Upper lobe of left lung (tissue), 6 donors: Measurements from ENCODE around the gene USH1G. TPM values are rescaled to one million over a fixed set of nuclear protein-coding genes. Genes with fewer than 3 reads are reported as not detected.

Experiments
- ATAC-seq, 2 donors: fragments of 200-7000 bp; cut with Tn5 transposase; one replicate each; pipeline ENCODE4 v1.9.1; 2022; ENCODE audit warnings: mild to moderate bottlenecking in 2 of 2, moderate library complexity in 2 of 2; ENCODE audit not compliant: low FRiP score in 2 of 2
- DNase-seq, 2 donors: peaks; one replicate each; pipeline ENCODE4 v3.0.0-alpha.2; 2019 to 2020
- H3K27ac ChIP-seq, 4 donors: fragments of 200-600 bp; sonication (generic); one replicate each; pipeline ENCODE4 v1.5.1; 2016 to 2019
- H3K27me3 ChIP-seq, 4 donors: fragments of 200-600 bp; sonication (generic); one replicate each; pipeline ENCODE4 v1.5.1; 2017 to 2019
- H3K36me3 ChIP-seq, 4 donors: fragments of 200-600 bp; sonication (generic); one replicate each; pipeline ENCODE4 v1.5.1; 2016 to 2019
- H3K4me1 ChIP-seq, 4 donors: fragments of 200-600 bp; sonication (generic); one replicate each; pipeline ENCODE4 v1.5.1; 2018 to 2019
- H3K4me3 ChIP-seq, 4 donors: fragments of 200-600 bp; sonication (generic); one replicate each; pipeline ENCODE4 v1.5.1; 2017 to 2019; ENCODE audit warnings: mild to moderate bottlenecking in 2 of 4, moderate library complexity in 1 of 4
- H3K9me3 ChIP-seq, 4 donors: fragments of 200-600 bp; sonication (generic); one replicate each; pipeline ENCODE4 v1.5.1; 2018 to 2019
- CTCF ChIP-seq, 6 experiments: fragments of 450-650 bp in 4 of 6; fragments of 200-600 bp in 2 of 6; sonication (generic) in 2 of 6; IDR thresholded peaks; one replicate each; pipeline ENCODE4 v1.5.1; 2016 to 2019; ENCODE audit warnings: antibody characterized with exemption in 6 of 6
- EP300 ChIP-seq, 4 donors: sonication (generic); formaldehyde crosslinking; IDR thresholded peaks; one replicate each; pipeline ENCODE4 v1.5.1; 2017; ENCODE audit warnings: antibody characterized with exemption in 4 of 4, control low read depth in 2 of 4
- POLR2A ChIP-seq, 4 donors: fragments of 450-650 bp; IDR thresholded peaks; one replicate each; pipeline ENCODE4 v1.5.1; 2016 to 2017; ENCODE audit warnings: antibody characterized with exemption in 4 of 4, mild to moderate bottlenecking in 2 of 4
- POLR2AphosphoS5 ChIP-seq, 2 donors: sonication (generic); formaldehyde crosslinking; IDR thresholded peaks; one replicate each; pipeline ENCODE4 v1.5.1; 2017; ENCODE audit warnings: antibody characterized with exemption in 2 of 2
- WGBS, 2 donors: methylation state at CpG; one replicate each; pipeline ENCODE4 v1.1.5; 2017 to 2018; 5-methylcytosine and 5-hydroxymethylcytosine counted together
- total RNA-seq, 6 donors: library from RNA; depleted of rRNA in 4 of 6; stranded (reverse); fragments of >200 nt in 4 of 6; gene quantifications; one replicate each; pipeline versions ENCODE4 v1.1.0 to v1.2.1, GENCODE V29; 2016 to 2021
- donor health status: DM: no; HTN: no; CAD: no; lungs with moderate emphysema.
- donor health status: DM: no; HTN: yes; CAD: no; lungs with severe emphysema.

Gene USH1G
- total RNA-seq, 6 donors from 2014 or later: 0.13 TPM; not detected in 5

GRCh38 chr17:74904687-74905409 is 18.2 kb downstream of the USH1G start:
- Histone ChIP-seq H3K36me3 (no peaks in the 10 kb centered on the region), H3K27me3 (no peaks in the 10 kb centered on the region), H3K4me1 (no peaks in the 10 kb centered on the region), H3K9me3 (no peaks in the 10 kb centered on the region), H3K4me3 (no peak overlapping the region), H3K27ac (no peak overlapping the region)
- TF ChIP-seq POLR2AphosphoS5 (IDR thresholded peaks at IDR 0.05) (no peak), POLR2A (IDR thresholded peaks at IDR 0.05) (no peak), CTCF (IDR thresholded peaks at IDR 0.05) (no peak), EP300 (IDR thresholded peaks at IDR 0.05) (no peak)
- DNase-seq (no peak), ATAC-seq (no peak)
- WGBS, 2 donors: 80 to 88% methylated on average over 6 to 7 of the region's 7 CpGs

GRCh38 chr17:74903671-74904070 is 19.4 kb downstream of the USH1G start:
- 74 to 79% methylated on average over 4 to 6 of the region's 6 CpGs for WGBS, 2 donors
- ATAC-seq: no peak

GRCh38 chr17:74903034-74903433 is 20.0 kb downstream of the USH1G start:
- H3K9me3 ChIP-seq: no peaks in the 10 kb centered on the region
- H3K27ac ChIP-seq: no peak overlapping the region
- no peak overlapping the region for H3K4me3 ChIP-seq
- no peaks in the 10 kb centered on the region for H3K27me3 ChIP-seq
- H3K4me1 ChIP-seq: no peaks in the 10 kb centered on the region
- no peaks in the 10 kb centered on the region for H3K36me3 ChIP-seq
- no peak for DNase-seq
- WGBS, 2 donors: 83 to 88% methylated on average over 8 to 9 of the region's 9 CpGs
- no peak for TF ChIP-seq POLR2A (IDR thresholded peaks at IDR 0.05)
- TF ChIP-seq POLR2AphosphoS5 (IDR thresholded peaks at IDR 0.05): no peak
- no peak for TF ChIP-seq EP300 (IDR thresholded peaks at IDR 0.05)
- no peak for TF ChIP-seq CTCF (IDR thresholded peaks at IDR 0.05)
- no peak for ATAC-seq

More at GRCh38 chr17:74903671-74904070, 19.4 kb downstream of the USH1G start:
- no peak for DNase-seq
- Histone ChIP-seq H3K9me3 (no peaks in the 10 kb centered on the region), H3K4me1 (no peaks in the 10 kb centered on the region), H3K4me3 (no peak overlapping the region), H3K27me3 (no peaks in the 10 kb centered on the region), H3K27ac (no peak overlapping the region), H3K36me3 (no peaks in the 10 kb centered on the region)
- no peak for TF ChIP-seq POLR2AphosphoS5 (IDR thresholded peaks at IDR 0.05)
- no peak for TF ChIP-seq CTCF (IDR thresholded peaks at IDR 0.05)
- no peak for TF ChIP-seq EP300 (IDR thresholded peaks at IDR 0.05)
- no peak for TF ChIP-seq POLR2A (IDR thresholded peaks at IDR 0.05)

- Histone ChIP-seq H3K27ac (no peak overlapping the region), H3K9me3 (no peaks in the 10 kb centered on the region), H3K36me3 (no peaks in the 10 kb centered on the region), H3K27me3 (no peaks in the 10 kb centered on the region), H3K4me1 (no peaks in the 10 kb centered on the region), H3K4me3 (no peak overlapping the region)
- 44 to 64% methylated on average over 9 to 12 of the region's 14 CpGs for WGBS, 2 donors
- DNase-seq: no peak
- no peak for ATAC-seq
- TF ChIP-seq EP300 (IDR thresholded peaks at IDR 0.05): no peak
- TF ChIP-seq POLR2A (IDR thresholded peaks at IDR 0.05): no peak
- no peak for TF ChIP-seq POLR2AphosphoS5 (IDR thresholded peaks at IDR 0.05)
- no peak for TF ChIP-seq CTCF (IDR thresholded peaks at IDR 0.05)
Measured at GRCh38 chr17:74901353-74902135, 21.5 kb downstream of the USH1G start.
